Measurements from ENCODE around the gene PGAP2.

The PGAP2 gene

GRCh38 chr11:3773180-3773579 is 35.2 kb upstream of the PGAP2 start:
- Histone ChIP-seq H3K4me3 (ENCODE audit: insufficient read depth in 1 of 2, low read depth in 1 of 2, low read length in 2 of 2) (no peak overlapping the region), H4K91ac (ENCODE audit: low read length) (no peak overlapping the region), H3K27me3 (ENCODE audit: control insufficient read depth in 1 of 2, insufficient read depth in 1 of 2, low read length in 2 of 2) (no peaks in the 10 kb centered on the region), H2AK5ac (ENCODE audit: low read length, severe bottlenecking) (no peak overlapping the region), H3K4me1 (ENCODE audit: control insufficient read depth, insufficient read depth, low read depth, low read length) (no peaks in the 10 kb centered on the region), H2BK5ac (ENCODE audit: low read depth, low read length, poor library complexity, severe bottlenecking) (no peak overlapping the region), H3K18ac (ENCODE audit: low read depth in 1 of 2, low read length in 2 of 2) (no peak overlapping the region), H3K27ac (ENCODE audit: low read length, poor library complexity, severe bottlenecking) (no peak overlapping the region), H2BK12ac (ENCODE audit: low read length in 2 of 2) (no peak overlapping the region), H2BK120ac (ENCODE audit: low read depth, low read length) (no peak overlapping the region), H3K4ac (ENCODE audit: low read depth in 1 of 2, low read length in 2 of 2) (no peak overlapping the region), H2BK15ac (ENCODE audit: low read depth, poor library complexity, severe bottlenecking) (no peak overlapping the region), H3K79me1 (replicated peaks; ENCODE audit: low read length, poor library complexity, severe bottlenecking) (peaks cover 19% of the 10 kb centered on the region), H3K14ac (ENCODE audit: low read length in 2 of 2) (no peak overlapping the region), H3K36me3 (ENCODE audit: control insufficient read depth in 1 of 2, insufficient read depth in 2 of 2, low read depth in 1 of 2, low read length in 2 of 2) (peaks cover 49 to 89% of the 10 kb centered on the region in 2 experiments), H4K8ac (ENCODE audit: low read length) (no peak overlapping the region), H3K23ac (ENCODE audit: low read length in 2 of 2) (no peak overlapping the region), H3K9ac (ENCODE audit: low read length) (no peak overlapping the region), H3K9me3 (ENCODE audit: control insufficient read depth, low read length) (no peaks in the 10 kb centered on the region), H3K4me2 (ENCODE audit: low read length, poor library complexity, severe bottlenecking) (no peak overlapping the region), H2AFZ (ENCODE audit: low read depth, low read length) (no peak overlapping the region)
- 100% methylated on average over 4 of the region's 4 CpGs for WGBS
- DNase-seq, result no peak

- Histone ChIP-seq H3K4ac (ENCODE audit: low read depth in 1 of 2, low read length in 2 of 2) (no peak overlapping the region), H2BK15ac (ENCODE audit: low read depth, poor library complexity, severe bottlenecking) (no peak overlapping the region), H2AK5ac (ENCODE audit: low read length, severe bottlenecking) (no peak overlapping the region), H3K23ac (ENCODE audit: low read length in 2 of 2) (no peak overlapping the region), H3K36me3 (ENCODE audit: control insufficient read depth in 1 of 2, insufficient read depth in 2 of 2, low read depth in 1 of 2, low read length in 2 of 2) (peaks cover 43 to 83% of the 10 kb centered on the region in 2 experiments), H3K27ac (ENCODE audit: low read length, poor library complexity, severe bottlenecking) (no peak overlapping the region), H4K91ac (ENCODE audit: low read length) (no peak overlapping the region), H3K4me3 (ENCODE audit: insufficient read depth in 1 of 2, low read depth in 1 of 2, low read length in 2 of 2) (no peak overlapping the region), H2BK12ac (ENCODE audit: low read length in 2 of 2) (no peak overlapping the region), H3K14ac (ENCODE audit: low read length in 2 of 2) (no peak overlapping the region), H3K79me1 (replicated peaks; ENCODE audit: low read length, poor library complexity, severe bottlenecking) (peaks cover 18% of the 10 kb centered on the region), H2BK120ac (ENCODE audit: low read depth, low read length) (no peak overlapping the region), H4K8ac (ENCODE audit: low read length) (no peak overlapping the region), H3K18ac (ENCODE audit: low read depth in 1 of 2, low read length in 2 of 2) (no peak overlapping the region), H3K9ac (ENCODE audit: low read length) (no peak overlapping the region), H3K27me3 (ENCODE audit: control insufficient read depth in 1 of 2, insufficient read depth in 1 of 2, low read length in 2 of 2) (no peaks in the 10 kb centered on the region), H2AFZ (ENCODE audit: low read depth, low read length) (no peak overlapping the region), H3K4me2 (ENCODE audit: low read length, poor library complexity, severe bottlenecking) (no peak overlapping the region), H3K4me1 (ENCODE audit: control insufficient read depth, insufficient read depth, low read depth, low read length) (no peaks in the 10 kb centered on the region), H3K9me3 (ENCODE audit: control insufficient read depth, low read length) (no peaks in the 10 kb centered on the region), H2BK5ac (ENCODE audit: low read depth, low read length, poor library complexity, severe bottlenecking) (no peak overlapping the region)
- WGBS, result 100% methylated on average over 5 of the region's 7 CpGs
- no peak for DNase-seq
Observed at GRCh38 chr11:3775736-3776406, 32.5 kb upstream of the PGAP2 start.

GRCh38 chr11:3781423-3781822 is 26.9 kb upstream of the PGAP2 start:
- no peak overlapping the region for H2BK12ac ChIP-seq (ENCODE audit: low read length in 2 of 2)
- no peak overlapping the region for H2BK5ac ChIP-seq (ENCODE audit: low read depth, low read length, poor library complexity, severe bottlenecking)
- no peak overlapping the region for H3K4ac ChIP-seq (ENCODE audit: low read depth in 1 of 2, low read length in 2 of 2)
- H3K23ac ChIP-seq (ENCODE audit: low read length in 2 of 2), result no peak overlapping the region
- H3K27ac ChIP-seq (ENCODE audit: low read length, poor library complexity, severe bottlenecking), result no peak overlapping the region
- H3K18ac ChIP-seq (ENCODE audit: low read depth in 1 of 2, low read length in 2 of 2), result no peak overlapping the region
- H2BK120ac ChIP-seq (ENCODE audit: low read depth, low read length), result no peak overlapping the region
- H3K9me3 ChIP-seq (ENCODE audit: control insufficient read depth, low read length), result no peaks in the 10 kb centered on the region
- no peak overlapping the region for H3K4me3 ChIP-seq (ENCODE audit: insufficient read depth in 1 of 2, low read depth in 1 of 2, low read length in 2 of 2)
- H2AK5ac ChIP-seq (ENCODE audit: low read length, severe bottlenecking), result no peak overlapping the region
- no peak overlapping the region for H3K4me2 ChIP-seq (ENCODE audit: low read length, poor library complexity, severe bottlenecking)
- peaks cover 21 to 51% of the 10 kb centered on the region in 2 experiments for H3K36me3 ChIP-seq (ENCODE audit: control insufficient read depth in 1 of 2, insufficient read depth in 2 of 2, low read depth in 1 of 2, low read length in 2 of 2)
- peak overlapping the region; percentile 14 for H3K9ac ChIP-seq (ENCODE audit: low read length)
- H4K8ac ChIP-seq (ENCODE audit: low read length), result no peak overlapping the region
- peaks cover 5% of the 10 kb centered on the region for H3K79me1 ChIP-seq (replicated peaks; ENCODE audit: low read length, poor library complexity, severe bottlenecking)
- no CpG with 5 or more reads among the region's 2 CpGs for WGBS
- no peak overlapping the region for H4K91ac ChIP-seq (ENCODE audit: low read length)
- H2AFZ ChIP-seq (ENCODE audit: low read depth, low read length), result no peak overlapping the region
- H3K27me3 ChIP-seq (ENCODE audit: control insufficient read depth in 1 of 2, insufficient read depth in 1 of 2, low read length in 2 of 2), result no peaks in the 10 kb centered on the region
- no peak overlapping the region for H2BK15ac ChIP-seq (ENCODE audit: low read depth, poor library complexity, severe bottlenecking)
- H3K4me1 ChIP-seq (ENCODE audit: control insufficient read depth, insufficient read depth, low read depth, low read length), result no peaks in the 10 kb centered on the region
- DNase-seq, result no peak
- no peak overlapping the region for H3K14ac ChIP-seq (ENCODE audit: low read length in 2 of 2)

GRCh38 chr11:3782963-3783362 is 25.4 kb upstream of the PGAP2 start:
- Histone ChIP-seq H3K4me2 (ENCODE audit: low read length, poor library complexity, severe bottlenecking) (no peak overlapping the region), H3K79me1 (replicated peaks; ENCODE audit: low read length, poor library complexity, severe bottlenecking) (peaks cover 3% of the 10 kb centered on the region), H2BK12ac (ENCODE audit: low read length in 2 of 2) (no peak overlapping the region), H3K4me3 (ENCODE audit: insufficient read depth in 1 of 2, low read depth in 1 of 2, low read length in 2 of 2) (no peak overlapping the region), H2BK15ac (ENCODE audit: low read depth, poor library complexity, severe bottlenecking) (no peak overlapping the region), H3K4ac (ENCODE audit: low read depth in 1 of 2, low read length in 2 of 2) (no peak overlapping the region), H4K91ac (ENCODE audit: low read length) (no peak overlapping the region), H3K9me3 (ENCODE audit: control insufficient read depth, low read length) (no peaks in the 10 kb centered on the region), H2AFZ (ENCODE audit: low read depth, low read length) (no peak overlapping the region), H3K27ac (ENCODE audit: low read length, poor library complexity, severe bottlenecking) (no peak overlapping the region), H3K9ac (ENCODE audit: low read length) (no peak overlapping the region), H3K36me3 (ENCODE audit: control insufficient read depth in 1 of 2, insufficient read depth in 2 of 2, low read depth in 1 of 2, low read length in 2 of 2) (peaks cover 15 to 43% of the 10 kb centered on the region in 2 experiments), H2BK120ac (ENCODE audit: low read depth, low read length) (no peak overlapping the region), H2BK5ac (ENCODE audit: low read depth, low read length, poor library complexity, severe bottlenecking) (no peak overlapping the region), H3K18ac (ENCODE audit: low read depth in 1 of 2, low read length in 2 of 2) (no peak overlapping the region), H3K14ac (ENCODE audit: low read length in 2 of 2) (no peak overlapping the region), H4K8ac (ENCODE audit: low read length) (no peak overlapping the region), H3K27me3 (ENCODE audit: control insufficient read depth in 1 of 2, insufficient read depth in 1 of 2, low read length in 2 of 2) (no peaks in the 10 kb centered on the region), H3K4me1 (ENCODE audit: control insufficient read depth, insufficient read depth, low read depth, low read length) (peaks cover 1% of the 10 kb centered on the region), H3K23ac (ENCODE audit: low read length in 2 of 2) (no peak overlapping the region), H2AK5ac (ENCODE audit: low read length, severe bottlenecking) (no peak overlapping the region)
- no peak for DNase-seq
- WGBS, result 93% methylated on average over 5 of the region's 5 CpGs
